HG03045 (cell line): Measurements from ENCODE around the gene DROSHA.
"Not testable (repeated sequence)": the region's sequence is repeated elsewhere in the genome, so short reads cannot be mapped to it uniquely, and the experiment has no call there.

Experiments
- ATAC-seq: cut with Tn5 transposase; IDR thresholded peaks from one replicate; pipeline ENCODE4 v1.9.1; 2021; ENCODE audit warnings: mild to moderate bottlenecking, moderate library complexity; ENCODE audit not compliant: unreplicated experiment

DROSHA gene

DNA sequence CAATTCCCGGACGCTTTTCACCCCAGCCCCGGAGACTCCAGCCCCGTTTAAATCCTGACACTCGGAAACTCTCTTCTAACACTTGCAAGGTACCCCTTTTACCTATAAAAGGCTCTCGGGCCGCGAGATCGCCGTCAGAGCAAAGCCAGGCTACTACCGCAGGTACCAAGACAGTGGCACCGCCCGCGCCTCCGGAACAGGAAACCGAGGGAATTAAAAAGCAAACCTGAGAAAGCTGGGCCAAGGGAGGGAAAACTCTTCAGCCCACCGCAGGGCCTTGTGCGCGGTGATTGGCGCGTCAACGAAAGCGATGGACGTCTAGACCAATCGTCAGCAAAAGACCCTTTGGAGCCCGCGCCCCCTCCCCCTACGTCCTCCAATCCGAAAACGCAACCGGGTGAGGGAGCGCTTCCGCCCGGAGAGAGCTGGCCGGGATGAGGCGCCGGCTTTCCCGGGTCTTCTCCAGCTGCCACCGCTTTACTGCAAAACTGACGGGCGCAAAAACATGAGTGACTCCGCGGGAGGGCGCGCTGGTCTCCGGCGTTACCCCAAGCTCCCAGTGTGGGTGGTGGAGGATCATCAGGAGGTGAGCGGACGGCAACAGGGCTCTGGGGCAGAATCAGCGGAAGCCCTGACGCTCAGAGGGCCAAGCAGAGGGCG lies at the start of gene DROSHA, which contains the start of gene C5orf22:
Gene DROSHA (minus strand): TSS at position 206 of the 660 bp plus-strand sequence. CDS start 3,034 bp downstream, outside the sequence.
Gene C5orf22 (plus strand): TSS at position 414 of the 660 bp plus-strand sequence. CDS start 92 bp downstream, at position 506.
- peak; percentile 97 for ATAC-seq

DNA sequence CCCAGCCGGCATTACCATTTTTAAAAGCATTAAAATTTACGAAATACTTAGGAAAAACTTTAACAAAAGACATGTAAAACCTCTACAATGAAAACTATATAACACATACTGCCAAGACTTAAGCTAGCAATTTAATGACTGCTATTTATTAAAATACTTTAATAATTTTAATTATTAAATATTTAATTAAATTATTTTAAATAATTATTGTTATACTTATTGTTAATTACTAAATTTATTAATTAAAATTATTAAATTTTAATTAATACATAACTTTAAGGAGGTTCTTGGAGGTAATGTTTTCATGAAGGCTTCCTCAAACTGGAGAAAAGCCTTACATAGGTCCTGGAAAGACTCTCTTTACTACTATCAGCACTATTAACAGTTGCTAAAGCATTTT lies 47.7 kb upstream of the DROSHA start:
- no peak for ATAC-seq

- ATAC-seq: no peak
Measured at GRCh38 chr5:31577438-31577837, 45.5 kb upstream of the DROSHA start.

GRCh38 chr5:31574772-31575171 lies 42.9 kb upstream of the DROSHA start:
- no peak for ATAC-seq

- ATAC-seq: peak; percentile 61
Measured at GRCh38 chr5:31573494-31574142, 41.7 kb upstream of the DROSHA start.

DNA sequence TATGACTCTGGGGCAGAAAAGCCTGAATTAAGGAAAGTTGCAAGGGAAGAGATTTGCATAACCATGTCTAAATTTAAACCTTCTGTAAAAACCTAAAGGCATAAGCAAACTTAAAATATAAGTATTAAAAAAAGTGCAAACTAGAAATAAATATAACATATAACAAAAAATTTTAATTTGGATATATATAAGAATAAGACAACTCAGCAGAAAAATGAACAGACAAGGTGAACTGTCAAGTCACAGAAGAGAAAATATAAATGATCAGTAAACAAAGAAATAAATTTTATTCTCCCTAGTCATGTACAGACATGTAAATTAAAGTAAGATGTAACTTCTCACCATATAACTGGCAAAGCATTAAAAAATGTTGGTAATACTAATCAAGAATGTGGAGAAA lies 37.2 kb upstream of the DROSHA start:
- no peak for ATAC-seq

DNA sequence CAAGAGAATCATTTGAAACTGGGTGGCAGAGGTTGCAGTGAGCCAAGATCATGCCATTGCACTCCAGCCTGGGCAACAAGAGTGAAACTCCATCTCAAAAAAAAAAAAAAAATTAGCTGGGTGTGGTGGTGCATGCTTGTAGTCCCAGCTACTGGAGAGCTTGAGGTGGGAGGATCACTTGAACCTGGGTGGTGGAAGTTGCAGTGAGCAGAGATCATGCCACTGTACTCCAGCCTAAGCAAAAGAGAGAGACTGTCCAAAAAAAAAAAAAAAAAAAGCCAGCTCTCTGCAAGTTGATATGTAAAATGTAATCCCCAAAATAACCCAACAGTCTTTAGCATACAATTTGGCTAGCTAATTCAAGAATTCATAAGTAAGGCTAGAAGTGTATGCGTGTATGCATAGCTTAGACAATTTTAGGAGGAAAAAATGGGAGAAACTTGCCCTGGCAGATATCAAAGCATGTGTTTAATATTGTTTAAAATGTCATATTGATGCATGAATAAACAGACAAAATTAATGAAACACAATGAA lies 36.5 kb upstream of the DROSHA start:
- ATAC-seq: no peak

DNA sequence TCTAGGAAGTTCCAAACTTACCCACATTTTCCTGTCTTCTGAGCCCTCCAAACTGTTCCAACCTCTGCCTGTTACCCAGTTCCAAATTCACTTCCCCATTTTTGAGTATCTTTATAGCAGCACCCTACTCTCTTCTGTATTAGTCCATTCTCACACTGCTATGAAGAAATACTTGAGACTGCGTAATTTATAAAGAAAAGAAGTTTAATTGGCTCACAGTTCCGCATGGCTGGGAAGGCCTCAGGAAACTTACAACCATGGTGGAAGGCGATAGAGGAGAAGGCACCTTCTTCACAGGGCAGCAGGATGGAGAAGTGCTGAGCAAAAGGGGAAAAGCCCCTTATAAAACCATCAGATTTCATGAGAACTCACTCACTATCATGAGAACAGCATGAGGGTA lies 34.5 kb upstream of the DROSHA start:
- ATAC-seq: not testable (repeated sequence)

GRCh38 chr5:31563216-31563615 lies 31.3 kb upstream of the DROSHA start:
- ATAC-seq: no peak

- no peak for ATAC-seq
Measured at GRCh38 chr5:31561946-31562345, 30.1 kb upstream of the DROSHA start.

GRCh38 chr5:31559942-31560341 lies 28.0 kb upstream of the DROSHA start:
- no peak for ATAC-seq

DNA sequence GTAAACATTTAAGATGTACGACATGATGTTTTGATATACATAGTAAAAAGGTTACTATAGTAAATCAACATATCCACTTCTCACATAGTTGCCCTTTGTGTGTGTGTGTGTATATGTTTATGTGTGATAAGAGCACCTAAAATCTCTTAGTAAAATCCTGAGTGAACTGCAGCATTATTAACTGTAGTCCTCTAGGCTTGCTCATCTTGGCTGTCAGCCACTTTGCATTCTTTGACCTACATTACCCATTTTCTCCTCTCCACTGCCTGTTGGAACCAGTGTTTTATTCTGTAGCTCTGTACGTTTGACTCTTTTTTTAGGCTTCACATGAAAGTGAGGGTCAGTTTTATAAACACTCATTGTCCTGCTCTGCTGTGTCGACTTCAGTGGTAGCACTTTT lies 24.6 kb upstream of the DROSHA start:
- ATAC-seq: no peak

GRCh38 chr5:31554552-31554951 lies 22.7 kb upstream of the DROSHA start:
- ATAC-seq: no peak

DNA sequence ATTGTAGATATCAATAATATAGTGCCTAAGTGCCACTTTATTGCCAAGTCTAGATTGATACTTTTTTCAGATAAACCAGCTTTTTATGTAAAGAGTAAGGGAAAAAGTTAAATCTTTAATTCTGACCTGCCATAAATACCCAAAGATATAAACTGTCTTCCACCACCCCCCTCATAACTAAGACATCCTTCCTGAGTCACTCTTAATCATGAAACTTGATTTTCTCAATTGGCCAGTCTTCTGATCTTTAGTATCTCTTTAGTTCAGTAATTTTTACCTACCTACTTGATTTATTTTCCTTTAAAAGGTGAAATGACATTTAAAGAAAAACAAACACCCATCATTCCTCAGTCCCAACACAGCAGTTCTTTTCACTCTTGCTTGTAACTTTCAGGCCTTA lies 22.0 kb upstream of the DROSHA start:
- no peak for ATAC-seq

DNA sequence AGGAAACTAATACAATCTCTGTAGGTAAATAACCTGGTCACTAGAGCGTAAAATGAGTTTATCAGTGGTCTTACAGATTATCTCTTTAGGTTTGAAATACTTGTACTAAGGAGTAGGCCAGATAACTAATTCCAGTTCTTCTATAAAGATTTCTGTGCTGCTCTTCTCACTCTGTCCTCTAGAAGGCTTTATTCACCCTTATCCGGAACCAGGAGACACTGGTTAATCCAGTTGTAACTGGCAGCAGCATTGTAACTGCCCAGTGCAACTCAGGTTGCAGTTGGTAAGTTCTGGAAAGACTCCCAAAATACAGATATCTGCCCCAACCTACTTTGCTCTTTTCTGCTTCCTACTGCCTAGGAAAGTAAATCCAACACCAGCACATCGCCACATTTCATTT lies 20.0 kb upstream of the DROSHA start:
- ATAC-seq: no peak

DNA sequence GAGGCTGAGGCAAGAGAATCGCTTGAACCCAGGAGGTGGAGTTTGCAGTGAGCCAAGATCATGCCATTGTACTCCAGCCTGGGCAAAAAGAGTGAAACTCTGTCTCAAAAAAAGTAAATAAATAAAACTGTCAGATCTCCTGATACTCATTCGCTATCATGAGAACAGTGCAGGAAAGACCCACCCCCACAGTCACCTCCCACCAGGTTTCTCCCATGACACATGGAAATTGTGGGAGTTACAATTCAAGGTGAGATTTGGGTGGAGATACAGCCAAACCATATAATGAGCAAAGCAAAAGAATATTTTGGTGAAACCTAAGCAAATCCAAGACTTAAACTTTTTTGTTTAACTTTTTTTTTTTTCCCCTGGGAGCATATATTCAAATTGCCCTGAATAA lies 17.2 kb upstream of the DROSHA start:
- not testable (repeated sequence) for ATAC-seq

DNA sequence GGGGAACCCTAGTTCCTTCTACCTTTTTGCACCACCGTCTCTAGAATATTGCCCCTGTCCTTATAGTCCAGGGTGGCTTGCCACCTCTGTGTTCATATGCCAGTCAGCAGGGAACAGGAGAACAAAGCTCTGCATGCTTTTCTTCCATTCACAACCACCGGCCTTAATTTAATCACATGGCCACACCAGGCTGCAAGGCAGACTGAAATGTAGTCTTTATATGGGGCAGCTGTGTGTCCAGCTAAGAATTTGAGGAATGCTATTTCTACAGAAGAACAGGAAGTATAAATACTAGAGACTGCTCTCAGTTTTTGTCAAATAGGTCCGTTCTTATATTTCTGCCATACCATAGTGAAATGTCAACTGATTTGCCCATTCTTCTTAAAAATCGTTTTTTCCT lies 6.0 kb upstream of the DROSHA start:
- ATAC-seq: no peak

- ATAC-seq: no peak
Measured at GRCh38 chr5:31537349-31537748, 5.5 kb upstream of the DROSHA start.

DNA sequence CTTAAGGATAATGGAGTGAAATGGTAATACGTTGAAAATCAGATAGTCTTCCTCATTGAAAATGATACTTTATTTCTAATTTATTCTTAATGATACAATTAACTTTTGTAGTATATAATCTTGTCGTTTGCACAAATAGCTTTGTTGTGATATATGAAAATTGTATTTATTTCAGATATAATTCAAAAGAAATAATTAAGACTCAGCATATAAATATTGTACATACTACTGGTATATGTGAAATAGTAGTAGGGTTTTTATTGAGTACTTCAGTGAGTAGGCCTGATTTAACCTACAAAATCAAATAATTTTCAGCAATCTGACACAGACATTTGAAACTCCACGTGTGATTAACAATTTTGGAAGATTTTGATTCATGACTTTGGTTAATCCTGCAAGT lies 5.0 kb upstream of the DROSHA start:
- ATAC-seq: no peak

- ATAC-seq: no peak
Measured at GRCh38 chr5:31534527-31535046, 2.7 kb upstream of the DROSHA start.

GRCh38 chr5:31531543-31531887 lies 378 bp downstream of the DROSHA start:
- ATAC-seq: peak; percentile 36
